Keratinocyte (primary cell): ENCODE data around the gene ZBTB18.

Experiments
- EZH2 ChIP-seq: IDR thresholded peaks from one replicate; pipeline ENCODE4 v1.6.1; 2012; ENCODE audit warnings: inconsistent platforms, mild to moderate bottlenecking, low read length, moderate library complexity
- TF ChIP-seq, protein P1 (sequence below), 3 experiments: IDR thresholded peaks in 1 of 3; conservative IDR thresholded peaks in 1 of 3; optimal IDR thresholded peaks in 1 of 3; 2 replicates in 2 of 3; 3 replicates in 1 of 3; pipeline versions ENCODE3 to v1.5.1; 2011; ENCODE audit warnings: low read length in 3 of 3, mild to moderate bottlenecking in 3 of 3, moderate library complexity in 2 of 3, control low read depth in 1 of 3, inconsistent platforms in 1 of 3; ENCODE audit not compliant: insufficient read depth in 2 of 3; ENCODE audit errors: extremely low read depth in 1 of 3

DNA sequence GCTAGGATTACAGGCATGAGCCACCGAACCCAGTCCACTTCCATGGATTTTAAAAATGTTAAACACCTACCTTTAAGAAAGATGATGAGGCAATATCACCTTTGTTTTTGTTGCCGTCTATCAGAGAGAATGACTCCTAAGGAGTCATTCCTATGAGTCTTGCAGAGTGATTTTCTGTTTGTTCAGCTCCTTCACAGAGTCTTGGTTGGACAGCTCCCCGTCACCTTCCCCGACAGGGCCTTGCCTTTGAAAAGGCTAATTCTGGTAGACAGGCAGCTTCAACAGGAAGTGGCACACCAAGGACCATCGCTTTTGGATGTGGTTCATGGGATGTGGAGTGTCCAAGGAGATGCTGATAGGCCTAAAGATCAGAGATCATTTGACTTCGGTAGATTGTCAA is 17.5 kb downstream of the ZBTB18 start:
- TF ChIP-seq, protein P1, sequence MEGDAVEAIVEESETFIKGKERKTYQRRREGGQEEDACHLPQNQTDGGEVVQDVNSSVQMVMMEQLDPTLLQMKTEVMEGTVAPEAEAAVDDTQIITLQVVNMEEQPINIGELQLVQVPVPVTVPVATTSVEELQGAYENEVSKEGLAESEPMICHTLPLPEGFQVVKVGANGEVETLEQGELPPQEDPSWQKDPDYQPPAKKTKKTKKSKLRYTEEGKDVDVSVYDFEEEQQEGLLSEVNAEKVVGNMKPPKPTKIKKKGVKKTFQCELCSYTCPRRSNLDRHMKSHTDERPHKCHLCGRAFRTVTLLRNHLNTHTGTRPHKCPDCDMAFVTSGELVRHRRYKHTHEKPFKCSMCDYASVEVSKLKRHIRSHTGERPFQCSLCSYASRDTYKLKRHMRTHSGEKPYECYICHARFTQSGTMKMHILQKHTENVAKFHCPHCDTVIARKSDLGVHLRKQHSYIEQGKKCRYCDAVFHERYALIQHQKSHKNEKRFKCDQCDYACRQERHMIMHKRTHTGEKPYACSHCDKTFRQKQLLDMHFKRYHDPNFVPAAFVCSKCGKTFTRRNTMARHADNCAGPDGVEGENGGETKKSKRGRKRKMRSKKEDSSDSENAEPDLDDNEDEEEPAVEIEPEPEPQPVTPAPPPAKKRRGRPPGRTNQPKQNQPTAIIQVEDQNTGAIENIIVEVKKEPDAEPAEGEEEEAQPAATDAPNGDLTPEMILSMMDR (optimal IDR thresholded peaks at IDR 0.05 in 1 of 3, IDR thresholded peaks at IDR 0.05 in 1 of 3, conservative IDR thresholded peaks at IDR 0.05 in 1 of 3; ENCODE audit: extremely low read depth in 1 of 3, insufficient read depth in 2 of 3, low read length in 3 of 3), result no peak
- no peak for TF ChIP-seq EZH2
